Jurkat, Clone E6-1 (cell line): ENCODE measurements around the gene MTOR.

ENCODE experiments used
- DNase-seq: peaks from one replicate; pipeline ENCODE4 v3.0.0-alpha.2; 2011; ENCODE audit warnings: low read depth, low spot score
- H3K4me3 ChIP-seq: 2 replicates; pipeline ENCODE4 v1.5.1; 2011; ENCODE audit warnings: mild to moderate bottlenecking, low read length, control low read depth, moderate library complexity

The MTOR gene

DNA sequence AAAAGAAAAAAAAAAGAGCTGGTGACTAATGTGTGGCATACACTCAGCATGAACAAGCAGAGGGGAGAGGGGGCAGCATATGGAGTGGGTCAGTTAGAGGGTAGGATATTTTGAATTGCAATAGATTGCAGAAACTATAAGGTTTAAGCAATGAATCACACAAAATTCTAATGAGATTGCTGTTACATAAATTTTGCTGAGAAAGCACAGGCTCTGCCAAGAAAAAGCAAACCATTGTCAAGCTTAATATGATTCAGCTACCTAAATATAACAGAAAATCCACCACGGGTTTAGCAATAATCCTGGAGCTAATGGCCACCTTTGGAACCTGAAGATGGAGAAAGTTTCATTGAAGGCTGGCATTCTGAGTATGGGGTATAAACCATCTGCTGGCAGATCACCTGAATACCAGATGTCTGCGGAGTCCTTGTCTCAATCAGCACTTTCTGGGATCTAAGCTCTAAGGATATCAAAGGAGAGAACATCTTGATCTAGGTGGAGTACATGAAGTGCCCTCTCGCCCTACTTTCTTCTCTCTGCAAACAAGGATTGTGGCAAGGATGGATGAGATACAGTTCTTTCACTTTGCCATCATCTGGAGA, 103.5 kb downstream of the MTOR start:
- H3K4me3 ChIP-seq: no peak overlapping the region
- DNase-seq: no peak

DNA sequence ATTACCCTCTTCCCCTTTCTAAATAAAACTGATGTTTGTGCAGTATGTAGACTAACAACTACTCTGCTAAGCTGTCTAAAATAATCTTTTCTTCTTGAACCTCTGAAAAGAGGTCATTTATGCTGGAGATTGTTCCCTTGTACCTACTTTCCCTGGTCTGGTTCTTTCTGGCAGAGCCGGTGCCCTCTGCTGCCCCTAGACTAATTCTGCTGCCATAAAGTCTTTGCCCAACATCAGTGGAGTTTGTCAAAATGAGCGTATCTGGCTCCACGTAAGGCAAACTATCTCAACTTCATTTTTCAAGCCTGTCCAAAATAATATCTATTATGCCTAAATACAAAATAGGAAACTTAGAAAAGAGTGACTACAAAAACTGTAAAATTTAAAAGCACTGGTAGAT, 104.1 kb downstream of the MTOR start:
- no peak for DNase-seq
- H3K4me3 ChIP-seq: no peak overlapping the region

DNA sequence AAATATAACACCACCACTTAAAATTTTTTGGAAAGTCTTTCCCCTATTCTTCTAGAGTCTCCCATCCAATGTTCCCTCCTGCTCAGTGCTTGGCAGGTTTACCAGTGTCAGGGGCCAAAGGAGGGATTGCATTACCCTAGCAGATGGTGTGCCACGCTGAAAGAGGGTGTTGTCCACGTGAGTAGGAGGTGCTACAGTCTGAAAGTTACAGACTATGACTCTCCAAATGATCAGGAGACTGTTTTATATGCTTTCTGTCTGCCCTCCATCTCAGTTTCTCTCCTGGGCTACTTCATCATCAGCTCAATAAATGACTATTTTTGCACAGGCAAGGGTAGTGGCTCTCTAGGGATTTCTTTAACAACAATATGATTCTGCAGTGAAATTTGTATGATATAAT, 104.5 kb downstream of the MTOR start:
- H3K4me3 ChIP-seq: no peak overlapping the region
- DNase-seq: no peak

DNA sequence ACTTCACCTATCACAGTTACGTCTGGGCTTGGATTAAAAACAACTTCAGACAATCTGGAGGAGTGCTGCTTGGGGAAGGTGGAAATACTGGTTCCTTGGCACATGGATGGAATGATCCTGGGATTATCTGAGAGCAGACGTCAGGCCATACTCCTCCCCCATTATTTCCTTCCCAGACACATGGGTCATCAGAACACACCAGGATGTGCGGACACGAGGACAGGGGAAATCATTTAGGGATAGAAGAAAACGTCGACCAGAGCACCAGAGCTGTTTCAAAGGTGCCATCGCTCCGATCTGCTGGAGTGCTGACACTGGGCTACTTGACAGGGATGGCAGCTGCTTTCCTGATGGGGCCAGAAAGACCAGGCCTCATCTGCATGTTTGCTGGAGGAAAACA, 105.0 kb downstream of the MTOR start:
- H3K4me3 ChIP-seq: no peak overlapping the region
- no peak for DNase-seq

DNA sequence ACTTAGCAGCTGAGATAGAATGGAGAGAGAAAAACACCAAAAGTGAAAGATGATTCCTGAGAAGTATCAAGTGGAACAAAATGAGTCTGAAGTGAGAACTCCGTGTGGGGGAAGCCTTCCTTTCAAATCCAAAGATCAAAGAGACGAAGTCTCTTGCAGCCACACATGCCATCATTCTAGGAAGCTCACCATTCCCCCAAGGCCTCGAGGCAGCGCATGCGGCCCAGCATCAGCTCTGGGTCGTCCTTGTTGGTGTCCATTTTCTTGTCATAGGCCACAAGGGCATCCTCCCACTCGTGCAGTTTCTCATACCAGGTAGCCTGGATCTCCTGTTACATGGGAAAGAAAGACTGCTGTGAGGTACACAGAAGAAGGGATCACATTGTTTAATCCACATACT, 105.4 kb downstream of the MTOR start:
- no peak overlapping the region for H3K4me3 ChIP-seq
- DNase-seq: no peak

DNA sequence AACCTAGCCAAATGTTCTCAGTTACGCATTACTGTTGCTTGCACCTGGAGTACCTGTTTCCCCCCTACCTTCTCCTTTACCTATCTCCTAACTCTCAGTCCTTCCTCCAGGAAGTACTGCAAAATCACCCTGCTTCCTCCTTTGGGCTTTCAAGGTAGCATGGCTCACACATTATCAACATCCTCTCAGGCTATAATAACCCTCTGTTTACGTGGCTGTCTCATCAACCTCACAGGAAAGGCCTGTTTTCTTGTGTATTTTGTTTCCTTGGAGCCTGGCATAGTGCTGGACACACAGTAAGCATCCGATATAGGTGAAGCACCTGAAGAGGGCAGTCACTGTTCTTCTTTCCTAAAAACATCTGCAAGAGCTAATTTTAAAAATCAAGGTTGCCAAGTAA, 105.9 kb downstream of the MTOR start:
- DNase-seq: no peak
- H3K4me3 ChIP-seq: no peak overlapping the region

DNA sequence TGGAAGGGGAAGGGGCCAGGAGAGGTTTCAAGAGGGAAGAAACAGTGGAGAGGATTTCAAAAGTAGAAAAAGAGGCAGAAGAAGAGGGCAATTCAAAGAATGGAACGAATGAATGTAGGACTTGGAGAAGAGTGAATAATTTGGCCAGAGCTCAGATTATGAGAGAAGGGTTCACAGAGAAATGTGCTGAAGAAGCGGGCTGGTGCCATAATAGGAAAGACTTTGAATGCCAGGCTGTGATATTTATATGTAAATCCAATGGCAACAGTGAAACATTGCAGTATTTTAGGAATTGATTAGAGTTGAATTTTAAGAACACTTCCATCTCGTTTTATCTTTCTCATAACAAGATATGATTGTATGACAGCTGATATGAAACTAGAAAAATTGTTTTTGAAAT, 109.2 kb downstream of the MTOR start:
- no peak overlapping the region for H3K4me3 ChIP-seq
- no peak for DNase-seq

DNA sequence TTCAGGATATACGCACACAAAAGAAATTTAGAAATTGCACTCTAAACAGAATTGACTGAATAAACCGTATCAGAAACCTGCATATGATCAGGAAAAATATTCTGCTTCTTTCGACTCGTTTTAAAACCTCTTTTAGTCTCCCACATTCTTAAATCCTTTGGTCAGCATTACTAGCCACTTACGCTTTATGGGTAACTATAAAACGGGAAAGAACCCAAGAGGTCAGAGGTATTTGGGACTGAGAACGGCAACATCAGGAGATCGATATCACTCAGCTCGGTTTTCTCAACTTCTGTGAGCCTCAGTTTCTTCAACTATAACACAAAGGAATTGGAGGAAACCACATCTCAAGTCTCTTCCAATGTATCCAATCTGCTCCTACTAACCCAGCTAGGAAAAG, 109.6 kb downstream of the MTOR start:
- no peak for DNase-seq
- no peak overlapping the region for H3K4me3 ChIP-seq

DNA sequence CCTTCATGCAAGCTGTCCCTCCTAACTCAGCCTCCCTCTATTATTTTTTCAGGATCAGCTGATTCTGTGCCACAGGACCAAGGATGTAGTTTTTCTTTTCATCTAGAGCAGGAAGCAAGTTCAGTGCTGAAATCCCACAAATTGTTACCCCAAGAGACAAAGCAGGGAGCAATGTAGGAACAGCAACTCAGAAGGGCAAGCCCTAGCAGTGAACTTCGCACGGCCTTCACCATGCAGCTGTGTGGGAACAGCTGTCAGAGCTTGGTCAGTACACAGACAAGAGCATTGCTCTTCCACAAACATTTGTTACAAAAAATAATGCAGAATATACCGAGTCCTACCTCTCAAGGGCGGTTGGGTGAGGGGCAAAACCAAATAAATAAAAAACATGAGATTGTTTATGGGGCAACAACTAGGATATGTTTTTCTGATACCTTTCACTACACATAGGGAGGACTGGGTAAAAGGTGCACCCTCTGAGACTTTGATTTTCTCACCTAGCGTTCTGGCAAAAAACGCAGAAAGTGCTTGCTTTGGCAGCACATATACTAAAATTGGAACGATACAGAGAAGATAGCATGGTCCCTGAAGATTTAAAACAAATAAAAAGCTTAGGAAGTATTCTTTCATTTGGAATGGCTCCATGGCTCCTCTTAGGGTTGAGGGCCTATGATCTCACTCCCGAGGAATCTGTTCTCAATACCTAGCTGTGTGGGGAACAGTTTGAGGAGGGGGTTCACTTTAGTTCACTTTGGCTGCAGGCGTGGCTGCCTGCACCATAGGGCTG, 110.3 kb downstream of the MTOR start:
- DNase-seq: no peak

DNA sequence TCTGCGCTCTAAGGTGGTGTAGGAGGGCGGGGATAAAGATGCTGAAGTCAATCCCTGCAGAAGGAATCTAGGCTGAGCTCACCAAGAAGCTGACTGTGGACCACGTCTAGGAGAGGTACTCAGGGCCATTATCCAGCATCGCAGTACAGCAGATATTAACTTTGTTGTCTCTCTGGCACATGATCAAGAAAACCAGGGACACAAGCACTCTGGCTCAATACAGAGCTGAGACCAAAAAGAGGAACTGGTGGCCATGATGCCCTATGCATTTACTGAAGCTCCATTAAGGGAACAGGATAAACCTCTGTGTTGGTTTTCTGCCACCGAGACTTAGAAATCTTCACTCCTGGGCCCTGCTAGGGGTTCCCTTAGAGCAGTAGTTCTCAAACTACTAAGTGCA, 111.2 kb downstream of the MTOR start:
- no peak for DNase-seq
- H3K4me3 ChIP-seq: no peak overlapping the region

More for the DNA sequence above, 110.3 kb downstream of the MTOR start:
- H3K4me3 ChIP-seq: no peak overlapping the region

DNA sequence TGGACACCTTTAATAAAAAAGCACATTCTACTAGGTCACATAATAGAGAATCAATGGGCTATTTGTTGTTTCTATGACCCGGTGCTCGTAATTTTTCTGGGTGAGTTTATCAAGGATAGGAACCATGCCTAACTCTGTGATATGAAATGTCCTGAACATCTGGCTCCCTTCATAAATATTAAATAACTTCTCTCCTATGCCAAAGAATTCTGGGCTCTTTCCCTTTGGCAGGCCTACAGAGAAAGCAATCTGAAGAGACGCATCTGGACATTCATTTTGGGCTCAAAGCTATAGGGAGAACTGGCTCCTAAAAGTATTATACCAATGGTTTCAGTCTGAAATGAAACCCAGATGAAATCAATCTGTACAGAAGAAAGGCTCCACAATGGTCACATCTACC, 112.0 kb downstream of the MTOR start:
- no peak overlapping the region for H3K4me3 ChIP-seq

DNA sequence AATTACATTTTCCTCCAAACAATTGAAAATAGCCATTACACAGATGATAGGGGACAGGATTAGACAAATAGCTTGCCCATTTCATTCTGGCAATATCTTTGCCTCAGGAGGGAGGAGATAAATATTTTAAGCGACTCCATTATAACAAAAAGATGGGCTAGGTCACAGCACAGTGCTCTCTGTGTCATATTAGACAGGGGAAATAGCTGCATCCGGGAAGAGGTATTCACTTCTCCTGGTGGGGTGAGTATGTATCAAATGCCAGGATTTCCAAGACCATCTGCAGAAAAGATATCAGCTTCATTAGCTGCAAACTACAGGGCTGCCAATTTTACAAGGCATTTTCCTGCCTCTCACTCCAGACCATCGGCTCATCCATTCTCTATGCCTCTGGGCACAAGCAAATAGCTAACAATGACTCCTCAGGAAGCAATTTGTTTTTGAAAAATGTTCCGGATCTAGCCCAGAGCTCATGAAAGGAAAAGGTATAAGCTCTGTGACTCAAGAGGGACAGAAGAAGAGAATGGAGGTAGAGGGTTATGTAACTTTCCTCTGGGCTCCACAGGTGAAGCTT, 115.1 kb downstream of the MTOR start:
- H3K4me3 ChIP-seq: no peak overlapping the region
- DNase-seq: no peak

More for the DNA sequence above, 112.0 kb downstream of the MTOR start:
- no peak for DNase-seq

DNA sequence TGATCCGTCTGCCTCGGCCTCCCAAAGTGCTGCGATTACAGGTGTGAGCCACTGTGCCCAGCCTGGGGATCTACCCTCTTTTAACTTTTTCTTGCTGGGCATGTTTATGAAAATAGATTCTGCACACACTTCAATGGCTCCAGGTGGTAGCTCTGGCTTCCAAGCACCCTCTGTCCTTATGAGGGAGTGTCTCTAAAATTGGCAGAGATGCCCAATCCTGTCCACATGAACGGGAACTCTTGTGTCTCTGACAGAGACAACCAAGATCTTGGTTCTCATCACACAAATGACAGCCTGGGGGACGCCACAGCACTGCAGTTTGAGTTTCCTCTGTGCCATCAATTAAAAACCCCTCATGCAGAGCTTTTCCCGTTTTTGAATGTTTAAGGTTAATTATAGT, 116.6 kb downstream of the MTOR start:
- no peak overlapping the region for H3K4me3 ChIP-seq
- no peak for DNase-seq

DNA sequence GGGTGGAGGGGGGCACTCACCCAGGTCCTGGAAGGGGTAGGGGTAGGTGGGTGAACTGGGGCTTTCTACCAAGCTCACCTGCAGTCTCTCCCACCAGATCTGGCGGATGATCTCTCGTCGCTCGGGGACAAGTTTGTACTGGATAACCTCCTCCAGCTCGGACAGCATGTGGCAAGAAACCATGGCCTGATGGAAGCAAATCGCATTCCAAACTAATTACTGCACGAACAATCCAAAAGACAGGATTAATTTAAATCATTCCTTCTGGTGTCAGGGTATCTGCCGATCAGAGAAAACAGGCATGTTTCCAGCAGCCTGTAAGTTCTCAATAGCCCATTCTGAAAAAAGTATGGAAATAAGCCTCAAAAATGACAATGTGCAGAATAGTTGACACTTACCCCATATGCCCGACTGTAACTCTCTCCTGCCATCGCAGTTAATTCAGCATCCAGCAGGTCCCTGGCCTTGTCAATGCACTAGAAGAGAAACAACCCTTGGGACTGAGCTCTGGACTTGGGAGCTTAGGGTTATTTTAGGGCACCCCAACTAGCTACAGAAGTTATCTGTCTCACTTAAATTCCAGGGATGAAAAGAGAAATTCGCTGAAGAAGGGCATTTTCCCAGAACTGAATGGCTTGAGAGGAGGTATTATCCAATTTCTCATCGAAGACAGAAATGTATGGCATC, 117.6 kb downstream of the MTOR start:
- DNase-seq: no peak
- H3K4me3 ChIP-seq: no peak overlapping the region

DNA sequence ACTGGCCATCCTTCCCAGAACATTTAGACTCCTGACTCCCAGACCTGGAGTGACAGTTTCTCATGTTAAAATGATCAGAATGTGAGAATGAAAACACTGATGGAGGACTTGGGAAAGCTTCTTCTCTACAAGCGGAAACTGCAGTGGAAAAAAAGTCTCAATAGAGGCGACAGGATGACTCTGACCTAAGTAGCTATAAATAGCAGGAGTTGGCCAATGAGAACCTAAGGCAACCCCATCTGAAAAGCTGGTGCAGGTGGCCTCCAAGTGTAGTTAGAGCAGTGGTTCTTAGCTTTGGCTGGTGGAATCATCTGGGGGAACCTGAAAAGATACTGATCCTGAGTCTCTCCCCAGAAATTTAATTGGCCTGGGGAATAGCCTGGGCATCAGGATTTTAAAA, 118.4 kb downstream of the MTOR start:
- no peak overlapping the region for H3K4me3 ChIP-seq
- DNase-seq: peak; percentile 2

DNA sequence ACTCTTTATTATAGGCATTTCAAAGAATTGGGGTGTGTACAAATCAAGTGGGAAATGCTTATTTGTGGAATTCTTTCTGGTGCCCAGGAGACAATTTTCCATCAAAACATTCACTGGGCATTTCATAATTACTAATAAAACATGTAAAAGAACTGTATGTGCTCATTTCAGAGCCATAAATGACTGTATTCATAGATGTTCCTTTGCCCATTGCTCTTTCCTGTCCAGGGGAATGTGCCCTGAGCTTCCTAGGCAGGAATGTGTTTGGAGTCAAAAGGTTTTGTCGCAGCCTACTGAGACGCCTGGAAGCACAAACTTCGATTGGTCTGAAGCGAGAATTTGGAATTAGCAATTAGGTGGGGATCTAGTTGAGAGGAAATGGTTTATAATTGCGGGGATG, 119.0 kb downstream of the MTOR start:
- H3K4me3 ChIP-seq: no peak overlapping the region
- no peak for DNase-seq

DNA sequence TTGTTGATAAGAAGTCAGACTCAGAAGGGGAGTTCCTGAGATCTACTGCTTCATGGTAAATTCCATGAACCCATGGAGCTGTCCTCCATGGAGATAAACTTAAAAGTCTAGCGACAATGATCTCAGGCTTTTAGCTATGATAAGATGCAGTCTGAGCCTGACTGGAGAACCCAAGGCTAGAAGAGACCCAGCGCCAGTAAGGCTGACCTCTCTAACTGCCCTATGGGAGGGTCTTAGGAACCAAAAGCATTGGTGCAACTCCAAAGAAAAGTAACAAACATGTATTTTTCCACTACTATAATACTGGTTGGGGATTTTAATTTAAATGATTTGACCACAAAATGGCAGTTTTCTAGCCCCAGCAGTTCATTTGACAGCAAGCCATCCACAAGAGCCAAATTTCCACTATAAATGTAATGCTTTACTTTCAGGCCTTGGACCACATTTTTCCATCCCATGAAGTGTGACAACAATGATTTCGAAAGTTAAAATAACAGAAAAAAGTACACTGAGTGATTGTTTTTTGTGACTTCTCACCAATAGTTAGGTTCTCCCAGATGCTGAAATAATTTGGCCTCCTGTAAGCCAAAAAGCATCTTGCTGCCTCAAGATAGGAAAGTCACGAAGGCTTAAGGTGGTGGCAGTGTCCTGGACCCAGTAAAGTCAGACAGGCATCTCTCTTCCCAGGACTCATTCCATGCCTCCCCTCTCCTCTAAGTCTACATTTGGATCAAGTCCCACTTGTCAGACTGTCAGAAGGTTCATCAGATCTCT, 119.5 kb downstream of the MTOR start:
- no peak overlapping the region for H3K4me3 ChIP-seq
- DNase-seq: no peak

DNA sequence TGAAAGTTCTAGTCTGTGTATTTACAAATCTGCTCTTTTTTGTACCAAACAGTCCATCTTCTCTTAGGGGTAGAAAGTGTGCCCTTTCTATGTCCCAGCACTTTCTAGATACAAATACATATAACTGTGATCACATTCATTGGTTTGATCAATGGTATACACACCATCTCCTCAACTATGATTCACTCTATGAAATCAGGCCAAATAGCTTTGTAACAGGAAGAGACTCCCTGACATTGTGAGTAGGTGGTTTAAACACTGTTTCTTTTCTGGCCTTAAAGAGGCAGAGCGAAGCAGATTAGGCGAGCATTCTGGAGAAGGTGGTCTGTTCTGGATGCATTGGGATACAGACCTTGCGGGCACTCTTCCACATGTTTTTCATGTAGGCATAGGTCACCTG, 123.4 kb downstream of the MTOR start:
- H3K4me3 ChIP-seq: no peak overlapping the region
- no peak for DNase-seq

DNA sequence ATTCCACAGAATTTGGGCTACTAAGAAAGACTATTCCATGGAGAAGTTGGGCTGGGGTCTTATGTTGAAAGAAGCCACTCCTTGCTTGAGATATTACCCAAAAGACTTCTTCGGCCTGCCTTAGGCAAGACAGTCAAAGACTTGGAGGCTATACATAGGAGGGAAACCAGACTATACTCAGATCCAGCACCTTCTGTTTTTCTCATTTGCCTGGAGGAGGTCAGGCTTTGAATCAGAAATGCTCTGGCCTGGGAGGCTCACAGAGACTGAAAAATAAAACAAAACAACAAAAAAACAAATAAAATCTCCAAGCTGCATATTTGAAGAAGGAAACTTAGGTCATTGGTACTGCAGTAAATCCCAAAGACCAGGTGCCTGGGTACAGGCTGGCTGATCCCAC, 124.3 kb downstream of the MTOR start:
- H3K4me3 ChIP-seq: no peak overlapping the region
- no peak for DNase-seq

DNA sequence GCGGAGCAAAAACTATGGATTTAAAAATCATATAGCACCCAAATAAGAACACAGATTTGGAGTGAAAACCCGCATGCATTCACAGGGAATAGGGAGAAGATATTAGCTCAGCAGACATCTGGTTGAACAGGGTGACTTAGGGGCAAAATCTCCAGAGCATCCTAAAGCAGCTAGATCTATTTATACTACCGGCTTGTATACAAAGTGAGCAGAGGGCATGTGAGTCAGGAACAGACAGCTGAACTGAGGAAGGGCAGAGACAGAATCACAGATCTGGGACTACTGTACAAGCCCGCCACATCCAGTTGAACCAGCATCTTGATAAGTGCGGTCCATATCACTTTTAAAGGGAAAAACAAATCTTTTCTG, 127.5 kb downstream of the MTOR start:
- H3K4me3 ChIP-seq: no peak overlapping the region
- DNase-seq: no peak
